Endodermal cell (in vitro differentiated cells): ENCODE results near the gene ZNF213. TPM values are rescaled to one million over a fixed set of nuclear protein-coding genes. Genes with fewer than 3 reads are reported as not detected.

Source experiments
- DNase-seq: peaks from one replicate; pipeline ENCODE4 v3.0.0-alpha.2; 2017
- H3K27ac ChIP-seq: 2 replicates; pipeline ENCODE4 v1.5.1; 2013; ENCODE audit warnings: mild to moderate bottlenecking, low read depth, low read length, moderate library complexity
- H3K27me3 ChIP-seq: 2 replicates; pipeline ENCODE4 v1.6.1; 2013; ENCODE audit warnings: mild to moderate bottlenecking, low read length, moderate library complexity; ENCODE audit not compliant: insufficient read depth, control insufficient read depth, poor library complexity, severe bottlenecking
- H3K36me3 ChIP-seq: 2 replicates; pipeline ENCODE4 v1.7.0; 2013; ENCODE audit warnings: mild to moderate bottlenecking, low read length, moderate library complexity; ENCODE audit not compliant: control insufficient read depth, insufficient read depth
- H3K4me1 ChIP-seq: one replicate; pipeline ENCODE4 v1.7.0; 2013; ENCODE audit warnings: low read length; ENCODE audit not compliant: control insufficient read depth, insufficient read depth
- H3K4me3 ChIP-seq: 2 replicates; pipeline ENCODE4 v1.5.1; 2013; ENCODE audit warnings: mild to moderate bottlenecking, low read length, moderate library complexity
- H3K9ac ChIP-seq: 2 replicates; pipeline ENCODE4 v1.6.1; 2013; ENCODE audit warnings: mild to moderate bottlenecking, low read length, moderate library complexity; ENCODE audit not compliant: poor library complexity, severe bottlenecking; ENCODE audit errors: extremely low read depth
- H3K9me3 ChIP-seq: 2 replicates; pipeline ENCODE4 v1.6.1; 2013; ENCODE audit warnings: mild to moderate bottlenecking, low read length, moderate library complexity; ENCODE audit not compliant: control insufficient read depth
- H3K27ac Mint-ChIP-seq: 2 replicates; pipeline ENCODE4 v1.8.0; 2020; ENCODE audit warnings: mixed read lengths
- H3K27me3 Mint-ChIP-seq: 2 replicates; pipeline ENCODE4 v1.8.0; 2021; ENCODE audit warnings: mild to moderate bottlenecking, mixed read lengths; ENCODE audit not compliant: insufficient read depth
- H3K36me3 Mint-ChIP-seq: 2 replicates; pipeline ENCODE4 v1.8.0; 2020; ENCODE audit warnings: low read depth, mixed read lengths
- H3K4me1 Mint-ChIP-seq: 2 replicates; pipeline ENCODE4 v1.8.0; 2020; ENCODE audit warnings: mixed read lengths
- H3K4me3 Mint-ChIP-seq: 2 replicates; pipeline ENCODE4 v1.8.0; 2020; ENCODE audit warnings: mild to moderate bottlenecking, moderate library complexity, mixed read lengths
- H3K9me3 Mint-ChIP-seq: 2 replicates; pipeline ENCODE4 v1.8.0; 2020; ENCODE audit warnings: mild to moderate bottlenecking, mixed read lengths
- CTCF ChIP-seq: fragments of 200-600 bp; sonication (generic); conservative IDR thresholded peaks from 2 replicates; pipeline ENCODE4 v1.5.0; 2021; ENCODE audit warnings: antibody characterized with exemption, mild to moderate bottlenecking
- WGBS, 2 experiments: methylation state at CpG; one replicate each; pipeline versions ENCODE4 v1.1.5 to v1.1.7; 2013; ENCODE audit warnings: missing lambda C conversion rate in 2 of 2, mixed read lengths in 1 of 2; ENCODE audit not compliant: insufficient coverage in 1 of 2, insufficient read length in 1 of 2; 5-methylcytosine and 5-hydroxymethylcytosine counted together
- total RNA-seq, 2 donors: library from RNA; stranded (reverse); fragmentation: NEBNext Ultra II Directional in 1 of 2; extraction: Animal tissue kit (Norgen Biotek cat#: 25700) in 1 of 2; gene quantifications; 2 replicates in 1 of 2; 3 replicates in 1 of 2; pipeline ENCODE4 v1.2.1, GENCODE V29; 2021

The ZNF213 gene
- total RNA-seq, 2 donors from 2014 or later, result 5.1 to 6.3 TPM

GRCh38 chr16:3145151-3145550, 10.3 kb downstream of the ZNF213 start:
- H3K36me3 ChIP-seq, result no peaks in the 10 kb centered on the region
- 91% methylated on average over 10 of the region's 10 CpGs for whole genome bisulfite sequencing, 2 experiments
- Mint-ChIP-seq H3K27me3 (peaks cover 17% of the 10 kb centered on the region), H3K27ac (no peak overlapping the region), H3K4me1 (peaks cover 4% of the 10 kb centered on the region), H3K9me3 (no peaks in the 10 kb centered on the region), H3K36me3 (peaks cover 11% of the 10 kb centered on the region), H3K4me3 (no peak overlapping the region)
- H3K4me3 ChIP-seq, result no peak overlapping the region
- H3K4me1 ChIP-seq, result no peaks in the 10 kb centered on the region
- peaks cover 19% of the 10 kb centered on the region for H3K27me3 ChIP-seq
- TF ChIP-seq CTCF, result peak; percentile 8
- DNase-seq, result no peak
- no peak overlapping the region for H3K9ac ChIP-seq
- no peak overlapping the region for H3K27ac ChIP-seq
- no peaks in the 10 kb centered on the region for H3K9me3 ChIP-seq

GRCh38 chr16:3145660-3146059, 10.8 kb downstream of the ZNF213 start:
- no peak for DNase-seq
- no peak overlapping the region for H3K4me3 Mint-ChIP-seq
- no peaks in the 10 kb centered on the region for H3K36me3 ChIP-seq
- no peak overlapping the region for H3K9ac ChIP-seq
- H3K36me3 Mint-ChIP-seq, result peaks cover 11% of the 10 kb centered on the region
- peaks cover 17% of the 10 kb centered on the region for H3K27me3 Mint-ChIP-seq
- no peak for TF ChIP-seq CTCF
- no peaks in the 10 kb centered on the region for H3K4me1 ChIP-seq
- H3K9me3 Mint-ChIP-seq, result no peaks in the 10 kb centered on the region
- no peak overlapping the region for H3K27ac Mint-ChIP-seq
- H3K4me1 Mint-ChIP-seq, result peaks cover 4% of the 10 kb centered on the region
- H3K27me3 ChIP-seq, result peaks cover 19% of the 10 kb centered on the region
- H3K9me3 ChIP-seq, result no peaks in the 10 kb centered on the region
- H3K27ac ChIP-seq, result no peak overlapping the region
- H3K4me3 ChIP-seq, result no peak overlapping the region
- WGBS, 2 experiments, result 92 to 100% methylated on average over 2 to 12 of the region's 12 CpGs

- Histone ChIP-seq H3K27ac (no peak overlapping the region), H3K9me3 (no peaks in the 10 kb centered on the region), H3K9ac (no peak overlapping the region), H3K4me3 (no peak overlapping the region), H3K4me1 (no peaks in the 10 kb centered on the region), H3K36me3 (no peaks in the 10 kb centered on the region), H3K27me3 (peaks cover 19% of the 10 kb centered on the region)
- Mint-ChIP-seq H3K27me3 (peaks cover 17% of the 10 kb centered on the region), H3K36me3 (peaks cover 5% of the 10 kb centered on the region), H3K9me3 (no peaks in the 10 kb centered on the region), H3K4me1 (peaks cover 4% of the 10 kb centered on the region), H3K4me3 (no peak overlapping the region), H3K27ac (no peak overlapping the region)
- no peak for DNase-seq
- TF ChIP-seq CTCF, result no peak
- WGBS, 2 experiments, result 87 to 93% methylated on average over 9 to 16 of the region's 16 CpGs
Observed at GRCh38 chr16:3147046-3147756, 12.4 kb downstream of the ZNF213 start.
